ENCODE measurements around the gene GABRE.

The GABRE gene

GRCh38 chrX:151974336-151975227, at the start of gene GABRE:
GABRE (minus strand) TSS chrX:151974676; CDS start chrX:151974625, 51 bp downstream.
- DNase-seq (ENCODE audit: low read depth in 2 of 2) = no peak

- no peak for DNase-seq (ENCODE audit: low read depth in 2 of 2)
Observed at GRCh38 chrX:152020888-152021287, 46.4 kb upstream of the GABRE start.

- no peak for DNase-seq (ENCODE audit: low read depth in 2 of 2)
Observed at GRCh38 chrX:151999813-152000212, 25.3 kb upstream of the GABRE start.

- DNase-seq (ENCODE audit: low read depth in 2 of 2) = no peak
Observed at GRCh38 chrX:151997539-151997938, 23.1 kb upstream of the GABRE start.

- DNase-seq (ENCODE audit: low read depth in 2 of 2) = no peak
Observed at GRCh38 chrX:151996347-151996746, 21.9 kb upstream of the GABRE start.

- no peak for DNase-seq (ENCODE audit: low read depth in 2 of 2)
Observed at GRCh38 chrX:151994476-151994875, 20.0 kb upstream of the GABRE start.

- no peak for DNase-seq (ENCODE audit: low read depth in 2 of 2)
Observed at GRCh38 chrX:151988706-151989299, 14.3 kb upstream of the GABRE start.

- no peak for DNase-seq (ENCODE audit: low read depth in 2 of 2)
Observed at GRCh38 chrX:151987108-151987507, 12.6 kb upstream of the GABRE start.

- DNase-seq (ENCODE audit: low read depth in 2 of 2) = no peak
Observed at GRCh38 chrX:151985955-151986354, 11.5 kb upstream of the GABRE start.

GRCh38 chrX:151985531-151985930, 11.1 kb upstream of the GABRE start:
- no peak for DNase-seq (ENCODE audit: low read depth in 2 of 2)

GRCh38 chrX:151984902-151985301, 10.4 kb upstream of the GABRE start:
- DNase-seq (ENCODE audit: low read depth in 2 of 2) = no peak

- DNase-seq (ENCODE audit: low read depth in 2 of 2) = no peak
Observed at GRCh38 chrX:151984328-151984727, 9.9 kb upstream of the GABRE start.

- no peak for DNase-seq (ENCODE audit: low read depth in 2 of 2)
Observed at GRCh38 chrX:151983186-151983585, 8.7 kb upstream of the GABRE start.

- DNase-seq (ENCODE audit: low read depth in 2 of 2) = no peak
Observed at GRCh38 chrX:151982222-151982621, 7.7 kb upstream of the GABRE start.

- DNase-seq (ENCODE audit: low read depth in 2 of 2) = no peak
Observed at GRCh38 chrX:151981129-151981528, 6.7 kb upstream of the GABRE start.

GRCh38 chrX:151977923-151978322, 3.4 kb upstream of the GABRE start:
- DNase-seq (ENCODE audit: low read depth in 2 of 2) = no peak

GRCh38 chrX:151977009-151977408, 2.5 kb upstream of the GABRE start:
- no peak for DNase-seq (ENCODE audit: low read depth in 2 of 2)

- no peak for DNase-seq (ENCODE audit: low read depth in 2 of 2)
Observed at GRCh38 chrX:151975736-151976275, 1.3 kb upstream of the GABRE start.

GRCh38 chrX:151975228-151975593, 735 bp upstream of the GABRE start:
- DNase-seq (ENCODE audit: low read depth in 2 of 2) = no peak

GRCh38 chrX:151973851-151974335, 583 bp downstream of the GABRE start:
- no peak for DNase-seq (ENCODE audit: low read depth in 2 of 2)

GRCh38 chrX:151973060-151973661, 1.3 kb downstream of the GABRE start:
- DNase-seq (ENCODE audit: low read depth in 2 of 2) = no peak

GRCh38 chrX:151970661-151971060, 3.8 kb downstream of the GABRE start:
- no peak for DNase-seq (ENCODE audit: low read depth in 2 of 2)

All from stimulated activated CD4-positive, alpha-beta T cell treated with anti-CD3 and anti-CD28 coated beads, Interleukin-12 subunit alpha, Interleukin-12 subunit beta, amount 100 ng/mL, for 24 hours (primary cell).